Gastrocnemius medialis (tissue), 4 donors: ENCODE data around the gene ARHGAP33.
"Not testable (repeated sequence)": the region's sequence is repeated elsewhere in the genome, so short reads cannot be mapped to it uniquely, and the experiment has no call there.

Source experiments
- POLR2A ChIP-seq, 2 donors: fragments of 450-650 bp; IDR thresholded peaks; one replicate each; pipeline ENCODE4 v1.6.1; 2017; ENCODE audit warnings: antibody characterized with exemption in 2 of 2, mild to moderate bottlenecking in 2 of 2, moderate library complexity in 2 of 2
- TF ChIP-seq, protein P1 (sequence below), 5 experiments: fragments of 450-650 bp in 3 of 5; fragments of 200-600 bp in 2 of 5; sonication (generic) in 2 of 5; IDR thresholded peaks in 4 of 5; conservative IDR thresholded peaks in 1 of 5; 1 replicate in 4 of 5; 2 replicates in 1 of 5; pipeline ENCODE4 v1.5.1; 2016 to 2019; ENCODE audit warnings: antibody characterized with exemption in 5 of 5, mild to moderate bottlenecking in 3 of 5, moderate library complexity in 3 of 5

DNA sequence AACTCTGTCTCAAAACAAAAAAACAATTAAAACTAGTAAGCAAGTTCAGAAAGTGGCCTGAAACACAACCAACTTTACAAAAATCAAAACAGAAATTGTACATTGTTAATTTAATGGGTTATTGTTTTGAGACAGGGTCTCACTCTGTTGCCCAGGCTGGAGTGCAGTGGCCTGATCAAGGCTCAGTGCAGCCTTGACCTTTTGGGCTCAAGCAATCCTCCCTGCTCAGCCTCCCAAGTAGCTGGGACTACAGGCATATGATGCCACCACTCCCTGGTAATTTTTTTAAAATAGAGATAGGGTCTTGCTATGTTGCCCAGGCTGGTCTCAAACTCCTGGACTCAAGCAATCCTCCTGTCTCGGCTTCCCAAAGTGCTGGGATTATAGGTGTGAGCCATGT is 20.2 kb downstream of the ARHGAP33 start:
- TF ChIP-seq, protein P1, sequence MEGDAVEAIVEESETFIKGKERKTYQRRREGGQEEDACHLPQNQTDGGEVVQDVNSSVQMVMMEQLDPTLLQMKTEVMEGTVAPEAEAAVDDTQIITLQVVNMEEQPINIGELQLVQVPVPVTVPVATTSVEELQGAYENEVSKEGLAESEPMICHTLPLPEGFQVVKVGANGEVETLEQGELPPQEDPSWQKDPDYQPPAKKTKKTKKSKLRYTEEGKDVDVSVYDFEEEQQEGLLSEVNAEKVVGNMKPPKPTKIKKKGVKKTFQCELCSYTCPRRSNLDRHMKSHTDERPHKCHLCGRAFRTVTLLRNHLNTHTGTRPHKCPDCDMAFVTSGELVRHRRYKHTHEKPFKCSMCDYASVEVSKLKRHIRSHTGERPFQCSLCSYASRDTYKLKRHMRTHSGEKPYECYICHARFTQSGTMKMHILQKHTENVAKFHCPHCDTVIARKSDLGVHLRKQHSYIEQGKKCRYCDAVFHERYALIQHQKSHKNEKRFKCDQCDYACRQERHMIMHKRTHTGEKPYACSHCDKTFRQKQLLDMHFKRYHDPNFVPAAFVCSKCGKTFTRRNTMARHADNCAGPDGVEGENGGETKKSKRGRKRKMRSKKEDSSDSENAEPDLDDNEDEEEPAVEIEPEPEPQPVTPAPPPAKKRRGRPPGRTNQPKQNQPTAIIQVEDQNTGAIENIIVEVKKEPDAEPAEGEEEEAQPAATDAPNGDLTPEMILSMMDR (IDR thresholded peaks at IDR 0.05 in 4 of 5, conservative IDR thresholded peaks at IDR 0.05 in 1 of 5): not testable (repeated sequence)
- TF ChIP-seq POLR2A (IDR thresholded peaks at IDR 0.05): not testable (repeated sequence)
